ENCODE data around the gene PLSCR2. TPM values are rescaled to one million over a fixed set of nuclear protein-coding genes. Genes with fewer than 3 reads are reported as not detected.
"Not testable (repeated sequence)": the region's sequence is repeated elsewhere in the genome, so short reads cannot be mapped to it uniquely, and the experiment has no call there.

PLSCR2 gene
- total RNA-seq, 1 donor from 2014 or later = not detected

DNA sequence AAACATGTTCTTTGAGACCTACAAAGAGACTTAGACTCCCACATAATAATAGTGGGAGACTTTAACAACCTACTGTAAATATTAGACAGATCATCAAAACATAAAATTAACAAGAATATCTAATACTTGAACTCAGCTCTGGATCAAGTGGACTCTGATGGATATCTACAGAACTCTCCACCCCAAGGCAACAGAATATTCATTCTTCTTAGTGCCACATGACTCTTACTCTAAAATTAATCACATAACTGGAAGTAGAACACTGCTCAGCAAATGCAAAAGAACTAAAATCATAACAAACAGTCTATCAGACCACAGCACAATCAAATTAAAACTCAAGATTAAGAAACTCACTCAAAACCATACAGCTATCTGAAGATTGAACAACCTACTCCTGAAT lies 15.9 kb upstream of the PLSCR2 start:
- Mint-ChIP-seq H3K36me3 (ENCODE audit: unreplicated experiment) (no peaks in the 10 kb centered on the region), H3K27ac (ENCODE audit: unreplicated experiment) (no peak overlapping the region), H3K4me1 (ENCODE audit: unreplicated experiment) (no peaks in the 10 kb centered on the region), H3K9me3 (ENCODE audit: unreplicated experiment) (peaks cover 35% of the 10 kb centered on the region), H3K4me3 (ENCODE audit: unreplicated experiment) (no peak overlapping the region), H3K27me3 (ENCODE audit: unreplicated experiment) (peaks cover under 1% of the 10 kb centered on the region)
- TF ChIP-seq, protein P1, sequence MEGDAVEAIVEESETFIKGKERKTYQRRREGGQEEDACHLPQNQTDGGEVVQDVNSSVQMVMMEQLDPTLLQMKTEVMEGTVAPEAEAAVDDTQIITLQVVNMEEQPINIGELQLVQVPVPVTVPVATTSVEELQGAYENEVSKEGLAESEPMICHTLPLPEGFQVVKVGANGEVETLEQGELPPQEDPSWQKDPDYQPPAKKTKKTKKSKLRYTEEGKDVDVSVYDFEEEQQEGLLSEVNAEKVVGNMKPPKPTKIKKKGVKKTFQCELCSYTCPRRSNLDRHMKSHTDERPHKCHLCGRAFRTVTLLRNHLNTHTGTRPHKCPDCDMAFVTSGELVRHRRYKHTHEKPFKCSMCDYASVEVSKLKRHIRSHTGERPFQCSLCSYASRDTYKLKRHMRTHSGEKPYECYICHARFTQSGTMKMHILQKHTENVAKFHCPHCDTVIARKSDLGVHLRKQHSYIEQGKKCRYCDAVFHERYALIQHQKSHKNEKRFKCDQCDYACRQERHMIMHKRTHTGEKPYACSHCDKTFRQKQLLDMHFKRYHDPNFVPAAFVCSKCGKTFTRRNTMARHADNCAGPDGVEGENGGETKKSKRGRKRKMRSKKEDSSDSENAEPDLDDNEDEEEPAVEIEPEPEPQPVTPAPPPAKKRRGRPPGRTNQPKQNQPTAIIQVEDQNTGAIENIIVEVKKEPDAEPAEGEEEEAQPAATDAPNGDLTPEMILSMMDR (IDR thresholded peaks at IDR 0.05) = no peak
- no peak for DNase-seq (ENCODE audit: extremely low spot score, unreplicated experiment)

GRCh38 chr3:146476094-146476740 lies 6.9 kb upstream of the PLSCR2 start:
- no peak overlapping the region for H3K27ac Mint-ChIP-seq (ENCODE audit: unreplicated experiment)
- TF ChIP-seq, protein P1 (IDR thresholded peaks at IDR 0.05) = no peak
- peaks cover 15% of the 10 kb centered on the region for H3K9me3 Mint-ChIP-seq (ENCODE audit: unreplicated experiment)
- H3K36me3 Mint-ChIP-seq (ENCODE audit: unreplicated experiment) = peaks cover 7% of the 10 kb centered on the region
- no peak overlapping the region for H3K4me3 Mint-ChIP-seq (ENCODE audit: unreplicated experiment)
- DNase-seq (ENCODE audit: extremely low spot score, unreplicated experiment) = no peak
- peaks cover 10% of the 10 kb centered on the region for H3K4me1 Mint-ChIP-seq (ENCODE audit: unreplicated experiment)
- H3K27me3 Mint-ChIP-seq (ENCODE audit: unreplicated experiment) = peaks cover 5% of the 10 kb centered on the region

- not testable (repeated sequence) for DNase-seq (ENCODE audit: extremely low spot score, unreplicated experiment); H3K36me3 Mint-ChIP-seq (ENCODE audit: unreplicated experiment); H3K4me3 Mint-ChIP-seq (ENCODE audit: unreplicated experiment); H3K27me3 Mint-ChIP-seq (ENCODE audit: unreplicated experiment); H3K27ac Mint-ChIP-seq (ENCODE audit: unreplicated experiment)
- H3K9me3 Mint-ChIP-seq (ENCODE audit: unreplicated experiment) = peaks cover 10% of the 10 kb centered on the region
- H3K4me1 Mint-ChIP-seq (ENCODE audit: unreplicated experiment) = peaks cover 10% of the 10 kb centered on the region
These were observed 5.6 kb upstream of the PLSCR2 start for GRCh38 chr3:146474976-146475375.

DNA sequence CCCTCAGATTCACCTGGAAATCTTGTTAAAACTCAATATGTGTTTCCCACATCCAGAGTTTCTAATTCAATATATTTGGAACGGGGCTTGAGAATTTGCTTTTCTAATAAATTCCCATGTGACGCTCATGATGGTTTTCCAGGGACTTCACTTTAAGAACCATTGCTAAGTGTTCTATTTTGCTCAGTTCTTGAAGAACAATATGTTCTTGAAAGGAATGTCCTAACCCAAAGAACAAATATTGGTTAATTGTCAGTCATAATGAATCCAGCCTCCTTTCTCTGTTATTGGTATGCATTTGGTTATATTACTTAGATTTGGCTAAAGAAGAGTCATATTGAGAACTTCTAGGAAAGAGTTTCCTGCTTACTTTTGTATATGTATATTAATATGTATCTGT lies 4.4 kb upstream of the PLSCR2 start:
- Mint-ChIP-seq H3K27me3 (ENCODE audit: unreplicated experiment) (no peaks in the 10 kb centered on the region), H3K4me3 (ENCODE audit: unreplicated experiment) (no peak overlapping the region), H3K9me3 (ENCODE audit: unreplicated experiment) (no peaks in the 10 kb centered on the region), H3K27ac (ENCODE audit: unreplicated experiment) (no peak overlapping the region), H3K4me1 (ENCODE audit: unreplicated experiment) (peaks cover 12% of the 10 kb centered on the region), H3K36me3 (ENCODE audit: unreplicated experiment) (no peaks in the 10 kb centered on the region)
- no peak for DNase-seq (ENCODE audit: extremely low spot score, unreplicated experiment)
- TF ChIP-seq, protein P1 (IDR thresholded peaks at IDR 0.05) = no peak

DNA sequence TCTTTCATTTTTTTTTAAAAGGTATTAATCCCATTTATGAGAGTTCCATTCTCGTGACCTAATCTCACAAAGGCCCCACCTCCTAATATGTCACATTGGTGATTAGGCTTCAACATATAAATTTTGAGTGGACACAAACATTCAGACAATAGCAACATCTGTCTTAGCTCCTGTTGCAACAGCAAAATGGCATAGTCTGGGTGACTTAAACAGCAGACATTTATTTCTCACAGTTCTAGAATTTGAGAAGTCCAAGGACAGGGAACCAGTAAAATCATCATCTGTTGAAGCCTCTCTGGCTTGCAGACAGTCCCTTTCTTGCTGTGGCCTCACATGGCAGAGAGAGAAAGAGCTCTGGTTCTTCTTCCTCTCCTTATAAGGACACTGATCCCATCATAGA lies 3.2 kb upstream of the PLSCR2 start:
- DNase-seq (ENCODE audit: extremely low spot score, unreplicated experiment) = no peak
- H3K9me3 Mint-ChIP-seq (ENCODE audit: unreplicated experiment) = no peaks in the 10 kb centered on the region
- TF ChIP-seq, protein P1 (IDR thresholded peaks at IDR 0.05) = no peak
- no peak overlapping the region for H3K27ac Mint-ChIP-seq (ENCODE audit: unreplicated experiment)
- H3K4me3 Mint-ChIP-seq (ENCODE audit: unreplicated experiment) = no peak overlapping the region
- no peaks in the 10 kb centered on the region for H3K27me3 Mint-ChIP-seq (ENCODE audit: unreplicated experiment)
- H3K36me3 Mint-ChIP-seq (ENCODE audit: unreplicated experiment) = no peaks in the 10 kb centered on the region
- H3K4me1 Mint-ChIP-seq (ENCODE audit: unreplicated experiment) = peaks cover 21% of the 10 kb centered on the region

Data from osteocyte (in vitro differentiated cells).